Measurements from ENCODE around the gene FSTL3. TPM values are rescaled to one million over a fixed set of nuclear protein-coding genes. Genes with fewer than 3 reads are reported as not detected.

Gene FSTL3
- total RNA-seq, result 52.0 and 68.5 TPM in 2 replicates

GRCh38 chr19:676339-677105 is at the start of gene FSTL3:
Gene FSTL3 (plus strand): TSS chr19:676392. CDS start chr19:676424, 32 bp downstream.

GRCh38 chr19:633068-633785 is 43.0 kb upstream of the FSTL3 start, which contains the start of gene POLRMT:
Gene POLRMT (minus strand): TSS chr19:633537. CDS start chr19:633512, 25 bp downstream.

GRCh38 chr19:639253-640160 is 36.7 kb upstream of the FSTL3 start, which contains the start of gene FGF22:
Gene FGF22 (plus strand): TSS chr19:639879. CDS start chr19:639926, 47 bp downstream.

GRCh38 chr19:662962-663681 is 13.1 kb upstream of the FSTL3 start, which contains the start of gene RNF126:
Gene RNF126 (minus strand): TSS chr19:663214. CDS start chr19:663121, 93 bp downstream.

GRCh38 chr19:695352-695949 is 19.3 kb downstream of the FSTL3 start, which contains the start of gene PRSS57:
Gene PRSS57 (minus strand): TSS chr19:695452. CDS start chr19:695430, 22 bp downstream.

GRCh38 chr19:708154-709143 is 32.3 kb downstream of the FSTL3 start, which contains the start of gene PALM:
Gene PALM (plus strand): TSS chr19:708935. CDS start chr19:709147, 212 bp downstream.

Other genes starting within 250 kb of the FSTL3 start
- gene SHC2, start 215.4 kb upstream of the FSTL3 start, total RNA-seq, result 1.4 TPM in 1 of 2 replicates, not detected in the other
- under 0.01 TPM in 1 of 2 replicates, not detected in the other for gene MADCAM1, start 179.9 kb upstream of the FSTL3 start, total RNA-seq
- 29.3 and 31.3 TPM in 2 replicates for gene TPGS1, start 168.9 kb upstream of the FSTL3 start, total RNA-seq
- gene CDC34, start 144.6 kb upstream of the FSTL3 start, total RNA-seq, result 51.3 and 78.8 TPM in 2 replicates
- 0.28 TPM in 1 of 2 replicates, not detected in the other for gene GZMM, start 132.3 kb upstream of the FSTL3 start, total RNA-seq
- 181 and 379 TPM in 2 replicates for gene BSG, start 103.8 kb upstream of the FSTL3 start, total RNA-seq
- gene HCN2, start 86.5 kb upstream of the FSTL3 start, total RNA-seq, result 1.1 and 1.2 TPM in 2 replicates
- gene POLRMT, start 42.9 kb upstream of the FSTL3 start, total RNA-seq, result 23.7 and 32.0 TPM in 2 replicates
- not detected in 2 replicates for gene FGF22, start 36.5 kb upstream of the FSTL3 start, total RNA-seq
- 22.0 and 32.0 TPM in 2 replicates for gene RNF126, start 13.2 kb upstream of the FSTL3 start, total RNA-seq
- not detected in 2 replicates for gene PRSS57, start 19.1 kb downstream of the FSTL3 start, total RNA-seq
- gene PALM, start 32.5 kb downstream of the FSTL3 start, total RNA-seq, result 3.8 and 13.8 TPM in 2 replicates
- 0.19 and 0.85 TPM in 2 replicates for gene MISP, start 74.7 kb downstream of the FSTL3 start, total RNA-seq
- gene PTBP1, start 121.1 kb downstream of the FSTL3 start, total RNA-seq, result 56.9 and 163 TPM in 2 replicates
- 0.56 TPM in 1 of 2 replicates, not detected in the other for gene PLPPR3, start 145.6 kb downstream of the FSTL3 start, total RNA-seq
- gene AZU1, start 151.4 kb downstream of the FSTL3 start, total RNA-seq, result not detected in 2 replicates
- not detected in 2 replicates for gene PRTN3, start 164.6 kb downstream of the FSTL3 start, total RNA-seq
- not detected in 2 replicates for gene ELANE, start 175.9 kb downstream of the FSTL3 start, total RNA-seq
- gene CFD, start 183.3 kb downstream of the FSTL3 start, total RNA-seq, result 0.38 and 4.5 TPM in 2 replicates
- gene MED16, start 216.8 kb downstream of the FSTL3 start, total RNA-seq, result 19.2 and 21.3 TPM in 2 replicates
- not detected in 2 replicates for gene RNU6-9, start 217.1 kb downstream of the FSTL3 start, total RNA-seq
- gene R3HDM4, start 236.8 kb downstream of the FSTL3 start, total RNA-seq, result 18.3 and 18.4 TPM in 2 replicates
- 0.28 TPM in 1 of 2 replicates, not detected in the other for gene KISS1R, start 240.9 kb downstream of the FSTL3 start, total RNA-seq
- gene ARID3A, start 249.6 kb downstream of the FSTL3 start, total RNA-seq, result 12.7 and 15.1 TPM in 2 replicates